ENCODE results near the gene PIK3CG.

- TF ChIP-seq POLR2A (IDR thresholded peaks at IDR 0.05; ENCODE audit: low read depth, low read length): no peak
- no peak for TF ChIP-seq TAF1 (IDR thresholded peaks at IDR 0.05; ENCODE audit: borderline replicate concordance, low read depth, low read length)
Measured at GRCh38 chr7:106819546-106819945, 45.5 kb upstream of the PIK3CG start.
